ENCODE measurements around the gene SUGT1.

DNA sequence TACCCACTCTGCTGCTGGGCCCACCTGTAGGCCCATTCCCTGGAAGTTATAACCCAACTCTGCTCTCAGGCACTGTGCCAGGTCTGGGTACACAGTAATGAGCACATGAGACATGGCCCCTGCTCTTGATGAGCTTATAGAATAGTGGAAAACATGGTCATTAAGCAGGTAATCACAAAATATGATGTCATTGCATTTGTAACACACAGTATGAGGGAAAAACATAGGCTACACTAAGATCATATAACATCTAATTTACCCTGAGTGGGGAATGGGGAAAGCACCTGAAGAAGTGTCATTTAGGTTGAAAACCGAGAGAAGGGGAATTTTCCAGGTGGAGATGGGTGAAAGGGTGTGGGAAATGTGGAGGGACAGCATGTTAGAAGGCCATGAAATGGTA, 90.9 kb downstream of the SUGT1 start:
- TF ChIP-seq, protein P1, sequence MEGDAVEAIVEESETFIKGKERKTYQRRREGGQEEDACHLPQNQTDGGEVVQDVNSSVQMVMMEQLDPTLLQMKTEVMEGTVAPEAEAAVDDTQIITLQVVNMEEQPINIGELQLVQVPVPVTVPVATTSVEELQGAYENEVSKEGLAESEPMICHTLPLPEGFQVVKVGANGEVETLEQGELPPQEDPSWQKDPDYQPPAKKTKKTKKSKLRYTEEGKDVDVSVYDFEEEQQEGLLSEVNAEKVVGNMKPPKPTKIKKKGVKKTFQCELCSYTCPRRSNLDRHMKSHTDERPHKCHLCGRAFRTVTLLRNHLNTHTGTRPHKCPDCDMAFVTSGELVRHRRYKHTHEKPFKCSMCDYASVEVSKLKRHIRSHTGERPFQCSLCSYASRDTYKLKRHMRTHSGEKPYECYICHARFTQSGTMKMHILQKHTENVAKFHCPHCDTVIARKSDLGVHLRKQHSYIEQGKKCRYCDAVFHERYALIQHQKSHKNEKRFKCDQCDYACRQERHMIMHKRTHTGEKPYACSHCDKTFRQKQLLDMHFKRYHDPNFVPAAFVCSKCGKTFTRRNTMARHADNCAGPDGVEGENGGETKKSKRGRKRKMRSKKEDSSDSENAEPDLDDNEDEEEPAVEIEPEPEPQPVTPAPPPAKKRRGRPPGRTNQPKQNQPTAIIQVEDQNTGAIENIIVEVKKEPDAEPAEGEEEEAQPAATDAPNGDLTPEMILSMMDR (IDR thresholded peaks at IDR 0.05) = no peak
- TF ChIP-seq ZFX (IDR thresholded peaks at IDR 0.05; ENCODE audit: borderline replicate concordance) = no peak

All from 22Rv1 (cell line).